ENCODE data around the gene IL20. TPM values are rescaled to one million over a fixed set of nuclear protein-coding genes. Genes with fewer than 3 reads are reported as not detected.

IL20 gene
- total and polyA plus RNA-seq, 2 of the 8 experiments (the other 6 are each of a cell fraction or from before 2014, with no cell fraction given), result not detected

DNA sequence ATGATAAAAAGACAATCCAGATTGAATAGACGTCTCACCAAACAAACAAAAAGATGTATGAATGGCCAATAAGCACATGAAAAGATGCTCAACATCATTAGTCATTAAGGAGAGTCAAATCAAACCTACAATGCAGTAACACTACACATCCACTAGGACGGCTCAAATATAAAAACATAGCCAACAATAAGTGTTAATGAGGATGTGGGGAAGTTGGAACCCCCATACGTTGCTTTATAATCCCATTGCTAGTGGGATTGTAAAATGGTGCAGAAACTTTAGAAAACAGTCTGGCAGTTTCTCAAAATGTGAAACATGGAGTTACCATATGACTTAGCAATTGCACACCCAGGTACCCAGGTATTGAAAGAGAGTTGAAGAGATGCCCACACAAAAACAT is 17.1 kb downstream of the IL20 start:
- TF ChIP-seq RBBP5 (IDR thresholded peaks at IDR 0.05; ENCODE audit: borderline replicate concordance, low read depth, low read length), result no peak
- TF ChIP-seq, protein P1, sequence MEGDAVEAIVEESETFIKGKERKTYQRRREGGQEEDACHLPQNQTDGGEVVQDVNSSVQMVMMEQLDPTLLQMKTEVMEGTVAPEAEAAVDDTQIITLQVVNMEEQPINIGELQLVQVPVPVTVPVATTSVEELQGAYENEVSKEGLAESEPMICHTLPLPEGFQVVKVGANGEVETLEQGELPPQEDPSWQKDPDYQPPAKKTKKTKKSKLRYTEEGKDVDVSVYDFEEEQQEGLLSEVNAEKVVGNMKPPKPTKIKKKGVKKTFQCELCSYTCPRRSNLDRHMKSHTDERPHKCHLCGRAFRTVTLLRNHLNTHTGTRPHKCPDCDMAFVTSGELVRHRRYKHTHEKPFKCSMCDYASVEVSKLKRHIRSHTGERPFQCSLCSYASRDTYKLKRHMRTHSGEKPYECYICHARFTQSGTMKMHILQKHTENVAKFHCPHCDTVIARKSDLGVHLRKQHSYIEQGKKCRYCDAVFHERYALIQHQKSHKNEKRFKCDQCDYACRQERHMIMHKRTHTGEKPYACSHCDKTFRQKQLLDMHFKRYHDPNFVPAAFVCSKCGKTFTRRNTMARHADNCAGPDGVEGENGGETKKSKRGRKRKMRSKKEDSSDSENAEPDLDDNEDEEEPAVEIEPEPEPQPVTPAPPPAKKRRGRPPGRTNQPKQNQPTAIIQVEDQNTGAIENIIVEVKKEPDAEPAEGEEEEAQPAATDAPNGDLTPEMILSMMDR (IDR thresholded peaks at IDR 0.05; ENCODE audit: control extremely low read depth in 1 of 3, insufficient read depth in 1 of 3, low read depth in 1 of 3, low read length in 3 of 3), result peak in 1 of 3 experiments; percentile 14; a peak in 1 of 4 replicates
- H3K4me2 ChIP-seq (ENCODE audit: insufficient read depth in 1 of 2, low read depth in 2 of 2, low read length in 2 of 2), result no peak overlapping the region
- H3K27me3 ChIP-seq (replicated peaks in 1 of 4; ENCODE audit: control insufficient read depth in 3 of 4, extremely low read depth in 1 of 4, insufficient read depth in 3 of 4, low read length in 3 of 4), result no peaks in the 10 kb centered on the region
- no peak for DNase-seq (ENCODE audit: low read depth in 1 of 2, low spot score in 2 of 2)
- no peaks in the 10 kb centered on the region for H3K79me1 ChIP-seq (ENCODE audit: low read depth, low read length)
- H3K23ac ChIP-seq (ENCODE audit: insufficient read length), result no peak overlapping the region
- H2BK15ac ChIP-seq (ENCODE audit: low read length), result no peak overlapping the region
- H4K20me1 ChIP-seq (replicated peaks in 1 of 2; ENCODE audit: control insufficient read depth in 1 of 2, insufficient read depth in 2 of 2, low read length in 2 of 2), result no peaks in the 10 kb centered on the region
- ChIA-PET POLR2A (ENCODE audit: partially characterized antibody) (no interaction called here), CTCF (ENCODE audit: partially characterized antibody) (interaction anchor here (0.7 to 3.3 kb wide), 11 partner anchors 10 to 147 kb away, joined by 3 to 19 read pairs (median 4); partner anchors contain the start of gene IL24)
- no peak for FAIRE-seq
- H2AK5ac ChIP-seq (ENCODE audit: low read depth, low read length), result no peak overlapping the region
- no peak overlapping the region for H2BK5ac ChIP-seq (ENCODE audit: low read depth, low read length)
- no peak overlapping the region for H3K4me3 ChIP-seq (ENCODE audit: extremely low read depth in 1 of 4, insufficient read depth in 2 of 4, low read depth in 3 of 4, low read length in 4 of 4)
- no peak overlapping the region for H3K4ac ChIP-seq (replicated peaks; ENCODE audit: insufficient read length, low read depth, low read length)
- no peaks in the 10 kb centered on the region for H3K23me2 ChIP-seq (ENCODE audit: low read depth, low read length)
- H3K9ac ChIP-seq (replicated peaks in 1 of 4; ENCODE audit: extremely low read depth in 1 of 4, low read depth in 3 of 4, low read length in 3 of 4), result no peak overlapping the region
- no peak overlapping the region for H3K18ac ChIP-seq (ENCODE audit: extremely low read depth, low read length)
- H2BK20ac ChIP-seq (ENCODE audit: low read length), result no peak overlapping the region
- H3K4me1 ChIP-seq (replicated peaks in 1 of 4; ENCODE audit: control insufficient read depth in 3 of 4, insufficient read depth in 4 of 4, low read length in 3 of 4), result no peaks in the 10 kb centered on the region
- no peaks in the 10 kb centered on the region for H3K79me2 ChIP-seq (ENCODE audit: control insufficient read depth in 1 of 2, insufficient read depth in 2 of 2, low read length in 2 of 2)
- H2AFZ ChIP-seq (ENCODE audit: low read length), result no peak overlapping the region
- H4K8ac ChIP-seq (ENCODE audit: extremely low read depth, insufficient read depth, low read length), result no peak overlapping the region
- no peak overlapping the region for H2BK120ac ChIP-seq (replicated peaks; ENCODE audit: low read depth, low read length)
- peaks cover 3 to 15% of the 10 kb centered on the region in 2 experiments for H3K9me3 ChIP-seq (ENCODE audit: insufficient read depth in 2 of 2, low read depth in 1 of 2, low read length in 1 of 2)
- H4K5ac ChIP-seq (ENCODE audit: insufficient read length, low read depth, low read length), result no peak overlapping the region
- H3K27ac ChIP-seq (ENCODE audit: low read depth, low read length), result no peak overlapping the region
- 83% methylated on average over 3 of the region's 3 CpGs; no CpG with 5 or more reads in 1 of the 2 experiments for WGBS, 2 experiments (ENCODE audit: extremely low coverage in 1 of 2, insufficient coverage in 1 of 2, insufficient read length in 1 of 2, insufficient replicate concordance in 2 of 2, low coverage in 1 of 2, low lambda C conversion rate in 2 of 2, missing lambda C conversion rate in 1 of 2)
- no peak overlapping the region for H4K91ac ChIP-seq (replicated peaks; ENCODE audit: insufficient read length, low read length)
- H3K36me3 ChIP-seq (ENCODE audit: control insufficient read depth in 2 of 4, insufficient read depth in 4 of 4, low read length in 3 of 4), result no peaks in the 10 kb centered on the region
- H2BK12ac ChIP-seq (ENCODE audit: low read depth, low read length), result no peak overlapping the region
- no peak overlapping the region for H3K56ac ChIP-seq (replicated peaks; ENCODE audit: insufficient read length, low read depth, low read length)
- H3K14ac ChIP-seq (ENCODE audit: insufficient read length), result no peak overlapping the region

All from H1 (cell line).